ENCODE data around the gene CBL. TPM values are rescaled to one million over a fixed set of nuclear protein-coding genes. Genes with fewer than 3 reads are reported as not detected.
"Not testable (repeated sequence)": the region's sequence is repeated elsewhere in the genome, so short reads cannot be mapped to it uniquely, and the experiment has no call there.

The CBL gene
- total and polyA plus RNA-seq, 2 experiments from 2014 or later = 31.6 to 67.6 TPM

DNA sequence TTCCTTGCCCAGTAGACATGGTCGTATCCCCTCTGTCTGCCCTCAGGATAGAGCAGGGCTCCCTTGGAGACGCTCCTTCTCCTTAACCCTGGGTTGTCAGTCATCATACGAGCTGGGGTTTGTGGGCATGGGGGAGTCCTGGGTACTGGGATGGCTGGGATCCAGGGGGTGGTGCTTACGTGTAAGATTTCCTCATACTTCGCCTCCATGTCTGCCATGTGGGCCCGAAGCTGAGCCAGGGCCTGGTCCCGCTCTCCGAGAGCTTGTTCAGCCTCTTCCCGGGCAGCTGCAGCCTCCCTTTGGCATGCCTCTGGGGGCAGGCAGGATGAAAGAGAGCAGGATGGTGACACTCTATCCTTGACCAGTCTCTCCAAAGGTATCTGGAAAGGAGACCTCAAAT, 15.6 kb upstream of the CBL start:
- H3K9me3 Mint-ChIP-seq = no peaks in the 10 kb centered on the region
- no peaks in the 10 kb centered on the region for H3F3A ChIP-seq (replicated peaks; ENCODE audit: low read depth)
- H3K27me3 ChIP-seq (ENCODE audit: insufficient read depth) = no peaks in the 10 kb centered on the region
- H3K4me1 Mint-ChIP-seq = peaks cover 7% of the 10 kb centered on the region
- H3K27ac Mint-ChIP-seq = no peak overlapping the region
- TF ChIP-seq, protein P1, sequence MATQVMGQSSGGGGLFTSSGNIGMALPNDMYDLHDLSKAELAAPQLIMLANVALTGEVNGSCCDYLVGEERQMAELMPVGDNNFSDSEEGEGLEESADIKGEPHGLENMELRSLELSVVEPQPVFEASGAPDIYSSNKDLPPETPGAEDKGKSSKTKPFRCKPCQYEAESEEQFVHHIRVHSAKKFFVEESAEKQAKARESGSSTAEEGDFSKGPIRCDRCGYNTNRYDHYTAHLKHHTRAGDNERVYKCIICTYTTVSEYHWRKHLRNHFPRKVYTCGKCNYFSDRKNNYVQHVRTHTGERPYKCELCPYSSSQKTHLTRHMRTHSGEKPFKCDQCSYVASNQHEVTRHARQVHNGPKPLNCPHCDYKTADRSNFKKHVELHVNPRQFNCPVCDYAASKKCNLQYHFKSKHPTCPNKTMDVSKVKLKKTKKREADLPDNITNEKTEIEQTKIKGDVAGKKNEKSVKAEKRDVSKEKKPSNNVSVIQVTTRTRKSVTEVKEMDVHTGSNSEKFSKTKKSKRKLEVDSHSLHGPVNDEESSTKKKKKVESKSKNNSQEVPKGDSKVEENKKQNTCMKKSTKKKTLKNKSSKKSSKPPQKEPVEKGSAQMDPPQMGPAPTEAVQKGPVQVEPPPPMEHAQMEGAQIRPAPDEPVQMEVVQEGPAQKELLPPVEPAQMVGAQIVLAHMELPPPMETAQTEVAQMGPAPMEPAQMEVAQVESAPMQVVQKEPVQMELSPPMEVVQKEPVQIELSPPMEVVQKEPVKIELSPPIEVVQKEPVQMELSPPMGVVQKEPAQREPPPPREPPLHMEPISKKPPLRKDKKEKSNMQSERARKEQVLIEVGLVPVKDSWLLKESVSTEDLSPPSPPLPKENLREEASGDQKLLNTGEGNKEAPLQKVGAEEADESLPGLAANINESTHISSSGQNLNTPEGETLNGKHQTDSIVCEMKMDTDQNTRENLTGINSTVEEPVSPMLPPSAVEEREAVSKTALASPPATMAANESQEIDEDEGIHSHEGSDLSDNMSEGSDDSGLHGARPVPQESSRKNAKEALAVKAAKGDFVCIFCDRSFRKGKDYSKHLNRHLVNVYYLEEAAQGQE (IDR thresholded peaks at IDR 0.05; ENCODE audit: unreplicated experiment) = no peak
- TF ChIP-seq ZNF331 (CRISPR knock-in tag; IDR thresholded peaks at IDR 0.05; ENCODE audit: low read depth) = no peak
- TF ChIP-seq, protein P2, sequence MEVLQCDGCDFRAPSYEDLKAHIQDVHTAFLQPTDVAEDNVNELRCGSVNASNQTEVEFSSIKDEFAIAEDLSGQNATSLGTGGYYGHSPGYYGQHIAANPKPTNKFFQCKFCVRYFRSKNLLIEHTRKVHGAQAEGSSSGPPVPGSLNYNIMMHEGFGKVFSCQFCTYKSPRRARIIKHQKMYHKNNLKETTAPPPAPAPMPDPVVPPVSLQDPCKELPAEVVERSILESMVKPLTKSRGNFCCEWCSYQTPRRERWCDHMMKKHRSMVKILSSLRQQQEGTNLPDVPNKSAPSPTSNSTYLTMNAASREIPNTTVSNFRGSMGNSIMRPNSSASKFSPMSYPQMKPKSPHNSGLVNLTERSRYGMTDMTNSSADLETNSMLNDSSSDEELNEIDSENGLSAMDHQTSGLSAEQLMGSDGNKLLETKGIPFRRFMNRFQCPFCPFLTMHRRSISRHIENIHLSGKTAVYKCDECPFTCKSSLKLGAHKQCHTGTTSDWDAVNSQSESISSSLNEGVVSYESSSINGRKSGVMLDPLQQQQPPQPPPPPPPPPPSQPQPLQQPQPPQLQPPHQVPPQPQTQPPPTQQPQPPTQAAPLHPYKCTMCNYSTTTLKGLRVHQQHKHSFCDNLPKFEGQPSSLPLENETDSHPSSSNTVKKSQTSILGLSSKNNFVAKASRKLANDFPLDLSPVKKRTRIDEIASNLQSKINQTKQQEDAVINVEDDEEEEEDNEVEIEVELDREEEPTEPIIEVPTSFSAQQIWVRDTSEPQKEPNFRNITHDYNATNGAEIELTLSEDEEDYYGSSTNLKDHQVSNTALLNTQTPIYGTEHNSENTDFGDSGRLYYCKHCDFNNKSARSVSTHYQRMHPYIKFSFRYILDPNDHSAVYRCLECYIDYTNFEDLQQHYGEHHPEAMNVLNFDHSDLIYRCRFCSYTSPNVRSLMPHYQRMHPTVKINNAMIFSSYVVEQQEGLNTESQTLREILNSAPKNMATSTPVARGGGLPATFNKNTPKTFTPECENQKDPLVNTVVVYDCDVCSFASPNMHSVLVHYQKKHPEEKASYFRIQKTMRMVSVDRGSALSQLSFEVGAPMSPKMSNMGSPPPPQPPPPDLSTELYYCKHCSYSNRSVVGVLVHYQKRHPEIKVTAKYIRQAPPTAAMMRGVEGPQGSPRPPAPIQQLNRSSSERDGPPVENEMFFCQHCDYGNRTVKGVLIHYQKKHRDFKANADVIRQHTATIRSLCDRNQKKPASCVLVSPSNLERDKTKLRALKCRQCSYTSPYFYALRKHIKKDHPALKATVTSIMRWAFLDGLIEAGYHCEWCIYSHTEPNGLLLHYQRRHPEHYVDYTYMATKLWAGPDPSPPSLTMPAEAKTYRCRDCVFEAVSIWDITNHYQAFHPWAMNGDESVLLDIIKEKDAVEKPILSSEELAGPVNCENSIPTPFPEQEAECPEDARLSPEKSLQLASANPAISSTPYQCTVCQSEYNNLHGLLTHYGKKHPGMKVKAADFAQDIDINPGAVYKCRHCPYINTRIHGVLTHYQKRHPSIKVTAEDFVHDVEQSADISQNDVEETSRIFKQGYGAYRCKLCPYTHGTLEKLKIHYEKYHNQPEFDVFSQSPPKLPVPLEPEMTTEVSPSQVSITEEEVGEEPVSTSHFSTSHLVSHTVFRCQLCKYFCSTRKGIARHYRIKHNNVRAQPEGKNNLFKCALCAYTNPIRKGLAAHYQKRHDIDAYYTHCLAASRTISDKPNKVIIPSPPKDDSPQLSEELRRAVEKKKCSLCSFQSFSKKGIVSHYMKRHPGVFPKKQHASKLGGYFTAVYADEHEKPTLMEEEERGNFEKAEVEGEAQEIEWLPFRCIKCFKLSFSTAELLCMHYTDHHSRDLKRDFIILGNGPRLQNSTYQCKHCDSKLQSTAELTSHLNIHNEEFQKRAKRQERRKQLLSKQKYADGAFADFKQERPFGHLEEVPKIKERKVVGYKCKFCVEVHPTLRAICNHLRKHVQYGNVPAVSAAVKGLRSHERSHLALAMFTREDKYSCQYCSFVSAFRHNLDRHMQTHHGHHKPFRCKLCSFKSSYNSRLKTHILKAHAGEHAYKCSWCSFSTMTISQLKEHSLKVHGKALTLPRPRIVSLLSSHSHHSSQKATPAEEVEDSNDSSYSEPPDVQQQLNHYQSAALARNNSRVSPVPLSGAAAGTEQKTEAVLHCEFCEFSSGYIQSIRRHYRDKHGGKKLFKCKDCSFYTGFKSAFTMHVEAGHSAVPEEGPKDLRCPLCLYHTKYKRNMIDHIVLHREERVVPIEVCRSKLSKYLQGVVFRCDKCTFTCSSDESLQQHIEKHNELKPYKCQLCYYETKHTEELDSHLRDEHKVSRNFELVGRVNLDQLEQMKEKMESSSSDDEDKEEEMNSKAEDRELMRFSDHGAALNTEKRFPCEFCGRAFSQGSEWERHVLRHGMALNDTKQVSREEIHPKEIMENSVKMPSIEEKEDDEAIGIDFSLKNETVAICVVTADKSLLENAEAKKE (CRISPR knock-in tag; IDR thresholded peaks at IDR 0.05) = no peak
- H3K27me3 Mint-ChIP-seq (ENCODE audit: insufficient read depth, low read depth, poor library complexity) = peaks cover 6% of the 10 kb centered on the region
- no peak overlapping the region for H3K4me3 Mint-ChIP-seq
- no peaks in the 10 kb centered on the region for H3K9me2 ChIP-seq (ENCODE audit: insufficient read depth)
- H3K36me3 Mint-ChIP-seq (ENCODE audit: low read depth) = no peaks in the 10 kb centered on the region
- H3K4me2 ChIP-seq = no peak overlapping the region
- H3K36me3 ChIP-seq (ENCODE audit: insufficient read depth) = no peaks in the 10 kb centered on the region
- no peaks in the 10 kb centered on the region for H3K79me2 ChIP-seq (replicated peaks; ENCODE audit: insufficient read depth)
- no peak for DNase-seq (ENCODE audit: low spot score)
- no peak overlapping the region for H3K27ac ChIP-seq (ENCODE audit: low read depth)
- no peak overlapping the region for H2AFZ ChIP-seq
- H4K20me1 ChIP-seq (replicated peaks; ENCODE audit: insufficient read depth) = no peaks in the 10 kb centered on the region
- no peak overlapping the region for H3K4me3 ChIP-seq
- ATAC-seq = no peak
- 0 out of 2 replicates have a peak, but pooled peaks cover 3% of the 10 kb centered on the region for H3K4me1 ChIP-seq (ENCODE audit: insufficient read depth)

DNA sequence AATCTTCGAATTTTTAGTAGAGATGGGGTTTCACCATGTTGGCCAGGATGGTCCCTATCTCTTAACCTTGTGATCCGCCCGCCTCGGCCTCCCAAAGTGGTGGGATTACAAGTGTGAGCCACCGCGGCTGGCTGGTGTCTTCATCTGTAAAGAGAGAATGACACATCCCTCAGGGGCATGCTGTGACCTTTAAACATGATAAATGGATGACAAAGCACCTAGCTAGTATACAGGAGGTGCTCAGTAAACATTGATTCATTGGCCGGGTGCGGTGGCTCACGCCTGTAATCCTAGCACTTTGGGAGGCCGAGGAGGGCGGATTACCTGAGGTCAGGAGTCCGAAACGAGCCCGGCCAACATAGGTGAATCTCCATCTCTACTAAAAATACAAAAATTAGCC, 14.9 kb upstream of the CBL start:
- not testable (repeated sequence) for DNase-seq (ENCODE audit: low spot score); H4K20me1 ChIP-seq (replicated peaks; ENCODE audit: insufficient read depth); H3K79me2 ChIP-seq (replicated peaks; ENCODE audit: insufficient read depth); H3F3A ChIP-seq (replicated peaks; ENCODE audit: low read depth); H3K27me3 ChIP-seq (ENCODE audit: insufficient read depth); H3K27me3 Mint-ChIP-seq (ENCODE audit: insufficient read depth, low read depth, poor library complexity); H3K9me3 Mint-ChIP-seq; H3K27ac Mint-ChIP-seq; H2AFZ ChIP-seq; H3K27ac ChIP-seq (ENCODE audit: low read depth); H3K4me3 Mint-ChIP-seq; H3K9me2 ChIP-seq (ENCODE audit: insufficient read depth); H3K36me3 ChIP-seq (ENCODE audit: insufficient read depth); H3K4me3 ChIP-seq; H3K4me1 ChIP-seq (ENCODE audit: insufficient read depth); ATAC-seq; H3K36me3 Mint-ChIP-seq (ENCODE audit: low read depth); H3K4me2 ChIP-seq
- H3K4me1 Mint-ChIP-seq = peaks cover 13% of the 10 kb centered on the region

All from GM23338 (cell line).